SJCRH30 (cell line): ENCODE results near the gene PJA1. TPM values are rescaled to one million over a fixed set of nuclear protein-coding genes. Genes with fewer than 3 reads are reported as not detected.

Experiments
- DNase-seq, 2 experiments: peaks; one replicate each; pipeline ENCODE4 v3.0.0-alpha.2; 2015 to 2020
- H3K27ac ChIP-seq: fragments of 250-450 bp; sonication (Bioruptor Pico); 2 replicates; pipeline ENCODE4 v1.5.1; 2020; ENCODE audit warnings: mild to moderate bottlenecking, moderate library complexity
- H3K27me3 ChIP-seq: fragments of 250-450 bp; sonication (Bioruptor Pico); 2 replicates; pipeline ENCODE4 v1.5.1; 2020; ENCODE audit warnings: mild to moderate bottlenecking, moderate library complexity
- H3K36me3 ChIP-seq: fragments of 250-450 bp; sonication (Bioruptor Pico); 2 replicates; pipeline ENCODE4 v1.5.1; 2020; ENCODE audit warnings: mild to moderate bottlenecking, moderate library complexity
- H3K4me1 ChIP-seq: fragments of 250-450 bp; sonication (Bioruptor Pico); 2 replicates; pipeline ENCODE4 v1.5.1; 2020; ENCODE audit warnings: mild to moderate bottlenecking, moderate library complexity
- H3K4me3 ChIP-seq: fragments of 250-450 bp; sonication (Bioruptor Pico); 2 replicates; pipeline ENCODE4 v1.5.1; 2020; ENCODE audit warnings: mild to moderate bottlenecking, moderate library complexity
- H3K9me3 ChIP-seq: fragments of 250-450 bp; sonication (Bioruptor Pico); replicated peaks from 2 replicates; pipeline ENCODE4 v1.5.1; 2020; ENCODE audit warnings: mild to moderate bottlenecking, moderate library complexity
- total RNA-seq: library from RNA; depleted of rRNA; stranded (reverse); fragments of >200 nt; shearing (Covaris generic); gene quantifications from 2 replicates; pipeline ENCODE4 v1.2.3, GENCODE V29; 2014

The PJA1 gene
- total RNA-seq, 1 experiment from 2014 or later = 49.3 TPM

DNA sequence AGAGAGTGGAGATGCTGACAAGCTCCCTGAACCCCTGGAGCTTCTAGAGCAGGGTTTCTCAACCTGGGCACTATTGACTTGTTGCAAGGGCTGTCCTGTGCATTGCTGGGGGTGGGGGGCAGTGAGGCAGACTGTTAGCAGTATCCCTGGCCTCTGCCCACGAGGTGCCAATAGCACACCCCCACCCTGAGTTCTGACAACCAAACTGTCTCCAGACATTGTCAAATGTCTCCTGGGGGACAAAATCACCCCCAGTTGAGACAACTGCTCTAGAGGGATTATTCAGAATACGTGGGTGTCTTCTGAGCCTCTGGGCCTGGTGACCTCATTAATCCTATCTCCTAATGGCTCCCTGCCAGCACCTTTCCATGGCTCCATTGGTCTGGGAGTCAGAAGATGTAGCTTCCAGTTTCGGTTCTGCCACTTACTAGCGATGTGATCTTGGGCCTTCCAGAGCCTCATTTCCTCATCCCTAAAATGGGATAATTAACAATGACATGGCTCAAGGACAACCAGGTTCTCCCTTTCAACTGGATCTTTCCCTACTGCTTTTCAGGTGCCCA is 17.6 kb upstream of the PJA1 start:
- Histone ChIP-seq H3K27me3 (no peaks in the 10 kb centered on the region), H3K36me3 (no peaks in the 10 kb centered on the region)
- peak in 1 of 2 experiments; percentile 12 for DNase-seq

DNA sequence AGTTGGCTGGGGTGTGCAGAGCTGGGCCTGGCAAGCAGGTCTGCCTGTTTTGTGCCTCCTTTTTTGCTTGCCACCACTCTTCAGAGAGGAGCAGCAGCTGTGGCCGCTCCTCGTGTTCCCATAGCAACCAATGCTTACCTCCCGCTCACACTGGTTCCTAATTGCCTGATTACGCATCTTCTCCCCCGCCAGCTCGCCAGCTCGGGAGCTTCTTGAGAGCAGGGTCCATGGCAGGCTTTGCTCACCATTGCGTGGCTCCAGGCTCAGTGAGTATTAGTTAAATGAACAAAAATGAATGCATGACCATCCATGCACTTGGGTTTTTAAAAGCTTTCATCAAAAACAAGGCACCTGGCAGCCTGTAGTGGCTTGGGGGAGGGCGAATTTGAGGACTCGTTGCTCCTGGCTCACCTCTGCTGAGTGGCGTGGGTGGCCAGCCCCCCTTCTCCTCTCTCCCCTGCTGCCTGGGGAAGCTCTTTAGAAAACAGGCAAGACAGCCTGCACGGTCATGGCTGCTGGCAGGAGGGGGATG is 14.2 kb upstream of the PJA1 start:
- peak; percentile 65 to 74 for DNase-seq
- no peak overlapping the region for H3K27ac ChIP-seq
- no peaks in the 10 kb centered on the region for H3K4me1 ChIP-seq
- H3K9me3 ChIP-seq = no peaks in the 10 kb centered on the region
- H3K4me3 ChIP-seq = no peak overlapping the region
- H3K27me3 ChIP-seq = no peaks in the 10 kb centered on the region
- H3K36me3 ChIP-seq = no peaks in the 10 kb centered on the region

More for the DNA sequence above, 17.6 kb upstream of the PJA1 start:
- H3K4me3 ChIP-seq = no peak overlapping the region
- H3K27ac ChIP-seq = no peak overlapping the region
- no peaks in the 10 kb centered on the region for H3K9me3 ChIP-seq
- no peaks in the 10 kb centered on the region for H3K4me1 ChIP-seq

DNA sequence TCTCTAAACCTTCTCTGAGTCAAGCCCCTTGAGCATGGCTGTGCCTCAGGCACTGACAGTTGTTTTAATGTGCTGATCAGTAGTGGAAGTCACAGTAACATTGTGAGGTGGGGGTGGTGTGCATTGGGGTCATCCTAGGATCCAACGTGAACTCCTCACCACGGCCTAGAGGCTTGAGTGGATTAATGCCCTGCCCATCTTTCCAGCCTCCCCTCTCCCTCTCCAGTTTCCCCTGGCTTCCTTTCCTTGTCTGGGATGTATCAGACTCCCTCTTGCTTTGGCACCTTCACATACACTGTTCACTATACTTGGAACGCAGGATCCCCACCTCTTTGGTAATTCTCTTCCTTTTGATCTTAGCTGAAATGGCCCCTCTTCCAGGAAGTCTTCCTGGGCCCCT is 13.3 kb upstream of the PJA1 start:
- H3K4me1 ChIP-seq = no peaks in the 10 kb centered on the region
- no peak overlapping the region for H3K27ac ChIP-seq
- H3K4me3 ChIP-seq = no peak overlapping the region
- H3K27me3 ChIP-seq = no peaks in the 10 kb centered on the region
- no peaks in the 10 kb centered on the region for H3K9me3 ChIP-seq
- H3K36me3 ChIP-seq = no peaks in the 10 kb centered on the region
- no peak for DNase-seq

DNA sequence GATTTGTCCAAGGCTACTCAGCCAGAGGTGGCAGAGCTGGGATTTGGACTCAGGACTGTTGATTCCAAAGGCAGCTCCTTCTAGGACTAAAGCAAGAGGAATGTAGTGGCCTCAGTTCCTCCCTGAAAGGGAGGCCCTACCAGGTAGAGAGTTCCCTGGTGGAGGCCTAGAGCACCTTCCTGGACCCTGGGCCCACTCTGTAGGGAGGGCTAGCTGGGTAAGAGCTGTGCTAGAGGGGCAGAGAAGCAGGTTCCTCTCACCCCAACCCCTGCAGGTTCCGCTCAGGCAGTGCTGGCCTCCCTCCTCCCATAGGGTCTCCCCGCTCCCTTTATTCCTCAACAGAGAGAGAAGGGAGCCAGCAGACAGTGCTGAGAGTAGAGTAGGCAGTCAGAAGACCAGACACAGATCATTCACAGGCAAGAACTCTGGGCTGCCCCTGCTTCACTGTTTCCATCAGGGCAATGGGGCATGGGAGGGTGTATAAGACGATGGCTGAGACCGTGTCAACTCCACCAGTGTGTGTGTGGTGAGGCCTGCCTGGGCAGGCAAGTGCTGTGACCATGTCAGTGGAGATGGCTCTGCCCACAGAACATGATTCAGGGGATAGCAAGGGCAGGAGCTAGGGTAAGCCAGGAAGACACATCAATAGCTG is 12.4 kb upstream of the PJA1 start:
- H3K36me3 ChIP-seq = no peaks in the 10 kb centered on the region
- no peaks in the 10 kb centered on the region for H3K27me3 ChIP-seq
- no peaks in the 10 kb centered on the region for H3K9me3 ChIP-seq
- no peaks in the 10 kb centered on the region for H3K4me1 ChIP-seq
- H3K27ac ChIP-seq = no peak overlapping the region
- H3K4me3 ChIP-seq = no peak overlapping the region
- no peak for DNase-seq

DNA sequence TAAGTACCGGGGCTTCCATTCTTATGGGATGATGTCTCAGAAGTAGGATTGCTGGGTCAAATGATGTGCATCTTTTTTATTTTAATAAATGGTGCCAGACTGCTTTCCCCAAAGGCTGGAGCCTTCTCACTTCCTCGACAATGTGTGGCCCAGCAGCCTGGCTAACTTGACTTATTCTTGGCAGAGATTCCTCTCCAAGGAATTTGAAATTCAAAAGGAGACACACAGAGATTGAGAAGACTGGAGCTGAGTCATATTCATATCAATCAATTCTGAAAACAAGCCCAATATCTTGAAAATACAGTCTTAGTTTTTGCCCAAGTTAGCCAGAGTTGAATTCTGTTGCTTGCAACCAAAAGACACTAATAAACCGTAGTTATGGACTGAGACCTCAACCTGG is 10.8 kb upstream of the PJA1 start:
- no peak for DNase-seq
- Histone ChIP-seq H3K27me3 (no peaks in the 10 kb centered on the region), H3K4me3 (no peak overlapping the region), H3K27ac (no peak overlapping the region), H3K36me3 (no peaks in the 10 kb centered on the region), H3K9me3 (no peaks in the 10 kb centered on the region), H3K4me1 (no peaks in the 10 kb centered on the region)

DNA sequence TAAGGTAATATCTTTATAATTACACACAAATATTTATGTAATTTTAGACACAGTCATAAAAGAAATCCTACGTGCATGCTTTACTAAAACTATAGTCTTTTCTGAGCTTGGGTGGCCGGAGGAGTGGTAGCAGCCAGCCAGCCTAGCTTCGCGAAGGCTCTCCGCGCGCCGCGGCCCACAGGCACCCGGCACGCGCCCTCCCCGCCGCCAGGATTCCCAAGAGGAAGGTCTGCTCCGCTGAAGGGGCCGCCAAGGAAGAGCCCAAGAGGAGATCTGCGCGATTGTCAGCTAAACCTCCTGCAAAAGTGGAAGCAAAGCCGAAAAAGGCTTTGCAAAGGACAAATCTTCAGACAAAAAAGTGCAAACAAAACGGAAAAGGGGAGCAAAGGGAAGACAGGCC is 8.7 kb upstream of the PJA1 start:
- no peak for DNase-seq
- H3K4me3 ChIP-seq = no peak overlapping the region
- H3K27ac ChIP-seq = no peak overlapping the region
- no peaks in the 10 kb centered on the region for H3K27me3 ChIP-seq
- H3K4me1 ChIP-seq = no peaks in the 10 kb centered on the region
- no peaks in the 10 kb centered on the region for H3K9me3 ChIP-seq
- H3K36me3 ChIP-seq = no peaks in the 10 kb centered on the region

DNA sequence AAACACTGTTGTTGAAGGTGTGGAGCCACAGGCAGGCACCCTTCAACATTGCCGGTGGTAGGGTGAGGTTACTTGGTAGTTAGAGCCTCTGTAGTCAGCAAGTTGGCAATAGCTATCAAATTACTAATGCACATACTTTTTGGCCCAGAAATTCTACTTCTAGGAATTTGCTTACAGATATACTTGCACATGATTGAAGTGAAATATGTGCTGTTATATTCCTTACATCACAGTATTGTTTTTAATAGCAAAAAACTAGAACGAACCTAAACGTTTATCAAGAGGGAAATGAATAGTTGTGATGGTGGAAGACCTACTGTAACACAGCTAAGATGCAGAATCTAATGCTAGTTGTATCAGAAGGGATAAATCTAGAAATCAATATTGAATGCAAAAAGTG is 7.7 kb upstream of the PJA1 start:
- Histone ChIP-seq H3K27me3 (no peaks in the 10 kb centered on the region), H3K4me3 (no peak overlapping the region), H3K9me3 (no peaks in the 10 kb centered on the region), H3K4me1 (no peaks in the 10 kb centered on the region), H3K27ac (no peak overlapping the region), H3K36me3 (no peaks in the 10 kb centered on the region)
- no peak for DNase-seq

DNA sequence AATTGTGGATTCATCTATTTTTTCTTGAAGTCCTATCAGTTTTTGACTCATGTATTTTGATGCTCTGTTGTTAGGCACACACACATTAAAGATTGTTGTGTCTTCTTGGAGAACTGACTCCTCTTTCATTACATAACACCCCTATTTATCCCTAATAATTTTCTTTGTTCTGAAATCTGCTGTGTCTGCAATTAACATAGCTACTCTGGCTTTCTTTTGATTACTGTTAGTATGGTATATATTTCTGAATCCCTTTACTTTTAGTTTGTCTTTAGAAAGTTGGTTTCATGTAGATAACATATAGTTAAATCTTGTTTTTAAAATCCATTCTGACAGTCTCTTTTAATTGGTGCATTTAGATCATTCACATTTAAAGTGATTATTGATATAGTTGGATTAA is 5.1 kb upstream of the PJA1 start:
- Histone ChIP-seq H3K27ac (no peak overlapping the region), H3K36me3 (no peaks in the 10 kb centered on the region), H3K9me3 (no peaks in the 10 kb centered on the region), H3K4me3 (no peak overlapping the region), H3K27me3 (no peaks in the 10 kb centered on the region), H3K4me1 (peaks cover 4% of the 10 kb centered on the region; the same call in 1 of the 2 replicates)
- no peak for DNase-seq

DNA sequence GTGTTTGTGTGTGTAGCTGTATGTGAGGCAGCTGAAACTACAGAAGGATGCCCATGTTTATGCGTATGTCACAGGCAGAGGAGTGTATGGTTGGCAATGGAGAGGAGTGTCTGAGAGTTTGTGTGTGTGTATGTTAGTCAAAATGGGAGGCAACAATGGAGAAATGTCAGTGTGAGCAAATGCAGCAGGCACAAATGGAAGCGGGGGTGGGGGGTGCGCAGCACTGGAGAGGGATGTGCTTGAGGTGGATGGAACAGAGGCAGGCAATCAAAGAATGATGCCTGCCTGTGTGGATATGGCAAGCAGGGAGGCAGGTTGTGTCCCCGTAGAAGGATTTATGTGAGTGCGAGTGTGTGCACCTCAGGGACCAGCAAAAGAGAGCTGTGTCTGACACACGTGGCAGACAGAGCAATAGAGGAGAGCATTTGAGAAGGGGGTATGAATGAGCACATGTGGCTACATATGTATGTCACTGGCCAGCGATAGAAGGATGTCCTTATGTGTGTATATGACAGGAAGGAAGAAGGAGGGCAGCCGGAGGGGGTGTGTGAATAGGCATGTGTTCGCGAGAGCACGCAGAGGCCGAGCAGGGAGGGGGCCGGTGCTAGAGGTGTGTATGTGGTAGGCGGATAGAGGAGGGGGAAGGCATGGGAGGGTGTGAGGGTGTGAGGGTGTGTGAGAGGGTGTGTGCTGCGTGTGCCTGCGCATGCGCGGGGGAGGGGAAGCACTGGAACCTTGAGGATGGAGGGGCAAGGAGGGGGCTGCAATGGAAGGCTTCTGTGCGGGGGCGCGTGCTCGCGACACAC is 1.1 kb downstream of the PJA1 start:
- Histone ChIP-seq H3K27me3 (no peaks in the 10 kb centered on the region), H3K4me3 (peak overlapping the region; percentile 84), H3K27ac (no peak overlapping the region), H3K4me1 (peaks cover 8% of the 10 kb centered on the region; the same call in 1 of the 2 replicates), H3K36me3 (peaks cover 13% of the 10 kb centered on the region), H3K9me3 (no peaks in the 10 kb centered on the region)
- DNase-seq = peak; percentile 44 to 53

DNA sequence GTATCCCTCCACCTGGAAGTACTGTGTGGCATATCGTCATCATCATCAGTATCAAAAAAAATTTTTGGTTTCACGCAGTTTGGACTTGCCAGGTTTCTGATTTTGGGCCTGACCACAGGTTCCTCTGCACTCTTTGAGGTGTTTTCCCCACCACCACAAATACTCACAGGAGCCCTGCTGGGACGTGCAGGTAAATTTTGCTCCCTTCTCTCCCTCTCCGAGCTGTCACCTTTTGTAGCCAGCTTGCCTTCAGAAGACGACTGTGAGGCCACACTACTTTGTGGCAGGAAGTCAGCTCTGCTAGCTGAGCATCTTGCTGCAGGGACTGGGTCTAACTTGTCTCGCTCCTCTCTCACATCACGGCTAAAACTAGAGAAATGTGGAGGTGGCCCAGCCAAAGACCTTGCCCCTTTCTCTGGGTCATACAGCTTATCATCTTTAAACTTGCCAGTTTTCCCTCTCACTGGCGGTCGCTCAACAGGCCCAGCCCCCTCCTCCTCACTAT is 2.8 kb downstream of the PJA1 start:
- peaks cover 13% of the 10 kb centered on the region for H3K36me3 ChIP-seq
- H3K27ac ChIP-seq = no peak overlapping the region
- H3K9me3 ChIP-seq = no peaks in the 10 kb centered on the region
- H3K27me3 ChIP-seq = no peaks in the 10 kb centered on the region
- no peak overlapping the region for H3K4me3 ChIP-seq
- DNase-seq = no peak
- H3K4me1 ChIP-seq = peaks cover 10% of the 10 kb centered on the region; the same call in 1 of the 2 replicates

DNA sequence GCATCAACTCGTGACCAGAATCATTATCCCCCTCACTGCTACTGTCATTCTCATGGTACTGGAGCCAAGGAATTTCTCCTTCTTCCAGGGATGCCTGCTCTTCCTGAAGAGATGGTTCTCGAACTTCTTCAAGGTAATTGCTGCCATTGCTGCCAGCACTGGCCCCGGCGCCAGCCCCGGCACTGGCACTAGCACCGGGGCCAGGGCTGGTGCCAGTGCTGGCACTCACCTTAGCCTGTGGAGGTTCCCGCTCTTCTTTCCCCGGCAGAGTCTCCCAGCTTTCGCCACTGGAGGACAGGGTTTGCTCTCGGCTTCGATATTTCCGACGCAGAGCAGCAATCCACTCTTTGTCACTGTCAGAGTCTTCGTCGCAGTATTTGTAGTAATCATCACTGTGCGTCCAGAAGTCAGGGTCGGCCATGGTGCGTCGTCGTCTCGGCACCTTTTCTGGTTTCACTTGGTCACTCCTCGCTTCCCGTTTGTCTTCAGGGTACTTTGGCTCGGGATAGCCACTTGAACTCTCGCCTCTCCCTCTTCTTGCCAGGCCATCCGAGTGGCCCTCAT is 3.4 kb downstream of the PJA1 start:
- Histone ChIP-seq H3K27me3 (no peaks in the 10 kb centered on the region), H3K4me1 (peaks cover 10% of the 10 kb centered on the region; the same call in 1 of the 2 replicates), H3K36me3 (peaks cover 13% of the 10 kb centered on the region), H3K4me3 (no peak overlapping the region), H3K9me3 (no peaks in the 10 kb centered on the region), H3K27ac (no peak overlapping the region)
- DNase-seq = no peak

DNA sequence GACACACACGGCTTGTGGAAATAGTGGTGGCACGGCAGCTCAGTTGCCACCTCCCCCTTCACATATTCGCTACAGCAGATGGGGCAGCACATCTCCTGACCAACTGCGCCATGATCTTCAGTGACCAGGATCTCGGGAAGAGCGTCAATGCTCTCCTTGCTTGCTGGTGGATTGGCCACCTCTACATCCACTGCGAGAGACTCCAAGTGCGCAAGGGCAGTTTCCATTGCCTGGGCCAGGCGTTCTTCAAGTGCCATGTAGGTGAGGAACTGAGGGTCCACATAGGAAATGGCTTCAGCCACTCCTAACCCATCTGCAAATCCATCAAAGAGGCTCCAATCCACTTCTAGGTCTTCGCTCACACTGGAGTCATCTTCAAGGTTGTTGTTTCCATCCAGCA is 3.9 kb downstream of the PJA1 start:
- no peak overlapping the region for H3K27ac ChIP-seq
- peaks cover 13% of the 10 kb centered on the region for H3K36me3 ChIP-seq
- H3K9me3 ChIP-seq = no peaks in the 10 kb centered on the region
- peaks cover 10% of the 10 kb centered on the region; the same call in 1 of the 2 replicates for H3K4me1 ChIP-seq
- H3K4me3 ChIP-seq = no peak overlapping the region
- H3K27me3 ChIP-seq = no peaks in the 10 kb centered on the region
- no peak for DNase-seq

DNA sequence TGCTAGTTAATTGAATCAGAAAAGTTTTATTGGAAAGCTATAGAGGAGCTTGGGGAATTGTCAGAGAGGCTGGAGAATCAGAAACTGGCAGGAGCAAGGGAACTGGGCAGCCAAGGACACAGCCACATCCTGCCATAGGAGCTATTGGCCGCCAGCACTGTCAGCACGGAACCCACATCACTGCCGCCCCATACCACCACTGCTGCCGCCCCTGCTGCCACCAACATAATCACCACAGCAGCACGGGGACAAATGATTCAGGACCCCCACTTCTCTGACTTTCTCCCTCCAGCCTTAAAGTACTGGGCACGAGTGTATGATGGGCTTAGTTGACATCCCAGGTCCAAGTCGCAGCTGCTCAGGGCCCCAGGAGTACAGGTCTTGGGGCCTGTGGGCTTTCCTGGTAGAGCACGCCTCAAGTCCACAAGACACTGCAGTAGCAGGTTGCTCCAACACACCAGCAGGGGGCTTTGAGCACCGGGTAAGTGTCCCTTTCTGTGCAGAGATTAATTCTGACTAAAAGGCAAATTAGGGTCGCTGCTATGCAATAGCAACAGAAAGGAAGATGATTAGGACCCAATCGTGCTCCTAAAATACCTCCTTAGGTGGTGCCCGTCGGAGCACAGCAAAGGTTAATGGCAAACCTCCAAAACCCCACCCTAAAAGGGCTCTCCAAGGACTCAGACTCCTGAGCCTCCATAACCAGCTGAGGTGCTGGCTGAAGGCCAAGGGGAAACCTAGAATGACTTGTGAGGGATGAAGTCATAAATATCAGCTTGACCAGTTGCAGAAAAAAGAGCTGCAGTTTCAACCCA is 6.9 kb downstream of the PJA1 start:
- DNase-seq = peak; percentile 76 to 84
- Histone ChIP-seq H3K4me3 (no peak overlapping the region), H3K27ac (no peak overlapping the region), H3K36me3 (peaks cover 13% of the 10 kb centered on the region), H3K9me3 (no peaks in the 10 kb centered on the region), H3K27me3 (no peaks in the 10 kb centered on the region), H3K4me1 (0 out of 2 replicates have a peak, but pooled peaks cover 2% of the 10 kb centered on the region)

DNA sequence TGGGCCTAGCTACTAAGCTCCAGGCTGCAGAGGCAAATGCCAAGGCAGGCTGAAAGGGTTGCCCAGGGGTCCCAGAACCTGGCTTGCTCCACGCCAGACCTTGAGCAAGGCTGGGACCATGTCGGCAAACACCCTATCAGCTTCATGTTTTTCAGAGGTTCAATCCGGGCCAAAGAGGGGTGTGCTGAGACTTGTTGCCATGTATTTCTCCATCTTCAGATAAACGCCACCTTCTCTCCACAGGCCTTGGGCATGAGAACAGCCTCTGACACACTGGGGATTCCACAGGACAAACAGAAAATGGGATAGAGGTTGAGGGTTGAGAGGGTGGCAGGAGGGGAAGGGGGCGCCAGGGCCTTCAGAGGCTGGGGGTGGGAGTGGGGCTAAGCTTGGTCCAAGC is 8.6 kb downstream of the PJA1 start:
- Histone ChIP-seq H3K4me3 (no peak overlapping the region), H3K4me1 (0 out of 2 replicates have a peak, but pooled peaks cover 2% of the 10 kb centered on the region), H3K27me3 (no peaks in the 10 kb centered on the region), H3K9me3 (no peaks in the 10 kb centered on the region), H3K27ac (no peak overlapping the region), H3K36me3 (peaks cover under 1% of the 10 kb centered on the region; the same call in 1 of the 2 replicates)
- no peak for DNase-seq
